ENCODE results near the gene PRDM2. TPM values are rescaled to one million over a fixed set of nuclear protein-coding genes. Genes with fewer than 3 reads are reported as not detected.

The PRDM2 gene
- total and polyA plus RNA-seq, 2 donors (not counting 1 experiment from before 2014, with no cell fraction given), result 9.1 to 11.6 TPM

DNA sequence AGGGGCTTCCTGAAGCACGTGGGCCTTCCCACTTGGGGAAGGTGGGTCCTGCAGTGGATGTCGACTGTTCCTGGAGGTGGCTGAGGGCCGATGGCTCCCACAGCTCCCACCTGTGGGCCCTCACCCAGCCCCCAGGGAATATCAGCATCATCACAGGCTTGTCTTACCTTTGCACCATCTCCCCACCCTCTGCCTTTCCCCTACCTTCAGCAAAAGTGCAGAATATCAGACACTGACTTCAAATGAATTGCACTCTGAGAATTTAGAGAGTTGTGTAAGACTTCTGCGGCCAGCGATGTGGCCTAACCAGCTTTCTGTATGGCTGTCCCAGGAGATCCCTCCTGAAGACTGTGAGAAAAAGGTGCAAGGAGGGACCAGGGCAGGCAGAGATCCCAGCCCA is 105.4 kb downstream of the PRDM2 start:
- no peaks in the 10 kb centered on the region for H3K79me2 ChIP-seq (ENCODE audit: control insufficient read depth, insufficient read depth, low read length)
- DNase-seq (ENCODE audit: low read depth in 2 of 2), result no peak
- no peaks in the 10 kb centered on the region for H3K27me3 ChIP-seq (ENCODE audit: control insufficient read depth, insufficient read depth, low read length)
- no peak overlapping the region for H3K9ac ChIP-seq (ENCODE audit: insufficient read depth, low read length)
- H3K4me2 ChIP-seq (ENCODE audit: extremely low read depth, insufficient read depth, low read length), result no peak overlapping the region
- no peaks in the 10 kb centered on the region for H3K4me1 ChIP-seq (ENCODE audit: control insufficient read depth, extremely low read depth, insufficient read depth, low read length)
- H3K4me3 ChIP-seq (replicated peaks in 1 of 4; ENCODE audit: control extremely low read depth in 1 of 4, insufficient read depth in 1 of 4, low read depth in 3 of 4, low read length in 4 of 4), result no peak overlapping the region
- H3K36me3 ChIP-seq (ENCODE audit: control insufficient read depth, insufficient read depth, low read length), result no peaks in the 10 kb centered on the region
- H4K20me1 ChIP-seq (ENCODE audit: control insufficient read depth, extremely low read depth, insufficient read depth, low read length), result no peaks in the 10 kb centered on the region
- no peak overlapping the region for H3K27ac ChIP-seq (ENCODE audit: insufficient read depth, low read length)
- H2AFZ ChIP-seq (ENCODE audit: low read length), result no peak overlapping the region
- no peak for TF ChIP-seq EZH2 (IDR thresholded peaks at IDR 0.05; ENCODE audit: low read length, missing control alignments)
- TF ChIP-seq, protein P1, sequence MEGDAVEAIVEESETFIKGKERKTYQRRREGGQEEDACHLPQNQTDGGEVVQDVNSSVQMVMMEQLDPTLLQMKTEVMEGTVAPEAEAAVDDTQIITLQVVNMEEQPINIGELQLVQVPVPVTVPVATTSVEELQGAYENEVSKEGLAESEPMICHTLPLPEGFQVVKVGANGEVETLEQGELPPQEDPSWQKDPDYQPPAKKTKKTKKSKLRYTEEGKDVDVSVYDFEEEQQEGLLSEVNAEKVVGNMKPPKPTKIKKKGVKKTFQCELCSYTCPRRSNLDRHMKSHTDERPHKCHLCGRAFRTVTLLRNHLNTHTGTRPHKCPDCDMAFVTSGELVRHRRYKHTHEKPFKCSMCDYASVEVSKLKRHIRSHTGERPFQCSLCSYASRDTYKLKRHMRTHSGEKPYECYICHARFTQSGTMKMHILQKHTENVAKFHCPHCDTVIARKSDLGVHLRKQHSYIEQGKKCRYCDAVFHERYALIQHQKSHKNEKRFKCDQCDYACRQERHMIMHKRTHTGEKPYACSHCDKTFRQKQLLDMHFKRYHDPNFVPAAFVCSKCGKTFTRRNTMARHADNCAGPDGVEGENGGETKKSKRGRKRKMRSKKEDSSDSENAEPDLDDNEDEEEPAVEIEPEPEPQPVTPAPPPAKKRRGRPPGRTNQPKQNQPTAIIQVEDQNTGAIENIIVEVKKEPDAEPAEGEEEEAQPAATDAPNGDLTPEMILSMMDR (conservative IDR thresholded peaks at IDR 0.05 in 1 of 2, IDR thresholded peaks at IDR 0.05 in 1 of 2; ENCODE audit: low read depth in 1 of 2, low read length in 2 of 2), result no peak
- no peaks in the 10 kb centered on the region for H3K9me3 ChIP-seq (ENCODE audit: control insufficient read depth, insufficient read depth, low read depth, low read length)

DNA sequence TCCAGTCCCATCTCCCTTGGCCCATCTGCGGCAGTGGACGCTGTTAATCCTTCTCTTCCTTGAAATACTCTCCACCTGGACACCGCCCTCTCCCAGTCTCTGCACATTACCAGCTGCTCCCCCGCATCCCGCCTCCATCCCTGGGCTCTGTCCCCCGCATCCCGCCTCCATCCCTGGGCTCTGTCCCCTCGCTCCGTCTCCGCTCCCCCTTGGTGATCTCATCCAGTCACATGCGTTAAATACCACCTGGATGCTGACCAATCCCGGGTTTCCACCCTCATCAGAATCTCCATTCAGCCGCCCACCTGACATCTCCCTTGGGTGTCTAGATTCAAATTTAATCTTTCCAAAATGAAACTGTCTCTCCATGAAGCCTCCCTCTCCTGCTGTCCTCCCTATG is 106.1 kb downstream of the PRDM2 start:
- TF ChIP-seq, protein P1 (conservative IDR thresholded peaks at IDR 0.05 in 1 of 2, IDR thresholded peaks at IDR 0.05 in 1 of 2; ENCODE audit: low read depth in 1 of 2, low read length in 2 of 2), result no peak
- no peak for TF ChIP-seq EZH2 (IDR thresholded peaks at IDR 0.05; ENCODE audit: low read length, missing control alignments)
- DNase-seq (ENCODE audit: low read depth in 2 of 2), result no peak
- Histone ChIP-seq H2AFZ (ENCODE audit: low read length) (no peak overlapping the region), H3K4me3 (replicated peaks in 1 of 4; ENCODE audit: control extremely low read depth in 1 of 4, insufficient read depth in 1 of 4, low read depth in 3 of 4, low read length in 4 of 4) (no peak overlapping the region), H3K27ac (ENCODE audit: insufficient read depth, low read length) (no peak overlapping the region), H3K36me3 (ENCODE audit: control insufficient read depth, insufficient read depth, low read length) (no peaks in the 10 kb centered on the region), H3K27me3 (ENCODE audit: control insufficient read depth, insufficient read depth, low read length) (no peaks in the 10 kb centered on the region), H3K4me2 (ENCODE audit: extremely low read depth, insufficient read depth, low read length) (no peak overlapping the region), H4K20me1 (ENCODE audit: control insufficient read depth, extremely low read depth, insufficient read depth, low read length) (no peaks in the 10 kb centered on the region), H3K9ac (ENCODE audit: insufficient read depth, low read length) (no peak overlapping the region), H3K4me1 (ENCODE audit: control insufficient read depth, extremely low read depth, insufficient read depth, low read length) (no peaks in the 10 kb centered on the region), H3K9me3 (ENCODE audit: control insufficient read depth, insufficient read depth, low read depth, low read length) (no peaks in the 10 kb centered on the region), H3K79me2 (ENCODE audit: control insufficient read depth, insufficient read depth, low read length) (no peaks in the 10 kb centered on the region)

DNA sequence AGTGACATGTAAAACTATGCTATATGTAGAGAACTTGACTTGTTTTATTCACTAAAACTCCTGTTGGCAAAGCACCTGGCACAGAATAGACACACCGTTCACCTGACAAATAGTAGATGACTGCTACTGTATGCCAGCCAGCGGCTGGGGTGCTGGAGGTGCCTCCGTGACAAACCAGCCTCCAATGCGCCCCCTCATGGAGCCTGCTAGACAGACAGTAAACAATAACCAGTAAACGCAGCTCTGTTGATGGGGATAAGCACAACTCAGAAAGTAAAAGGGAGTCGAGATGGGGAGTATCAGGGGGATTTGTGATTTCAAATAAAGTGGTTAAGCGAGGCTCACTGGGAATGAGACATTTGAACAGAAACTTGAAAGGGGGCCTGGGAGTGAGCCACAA is 107.2 kb downstream of the PRDM2 start:
- H2AFZ ChIP-seq (ENCODE audit: low read length), result no peak overlapping the region
- TF ChIP-seq, protein P1 (conservative IDR thresholded peaks at IDR 0.05 in 1 of 2, IDR thresholded peaks at IDR 0.05 in 1 of 2; ENCODE audit: low read depth in 1 of 2, low read length in 2 of 2), result peak in 1 of 2 donors; percentile 45
- no peak for TF ChIP-seq EZH2 (IDR thresholded peaks at IDR 0.05; ENCODE audit: low read length, missing control alignments)
- no peak overlapping the region for H3K4me2 ChIP-seq (ENCODE audit: extremely low read depth, insufficient read depth, low read length)
- no peaks in the 10 kb centered on the region for H3K79me2 ChIP-seq (ENCODE audit: control insufficient read depth, insufficient read depth, low read length)
- no peak overlapping the region for H3K27ac ChIP-seq (ENCODE audit: insufficient read depth, low read length)
- H3K9ac ChIP-seq (ENCODE audit: insufficient read depth, low read length), result no peak overlapping the region
- H3K4me3 ChIP-seq (replicated peaks in 1 of 4; ENCODE audit: control extremely low read depth in 1 of 4, insufficient read depth in 1 of 4, low read depth in 3 of 4, low read length in 4 of 4), result no peak overlapping the region
- H3K9me3 ChIP-seq (ENCODE audit: control insufficient read depth, insufficient read depth, low read depth, low read length), result no peaks in the 10 kb centered on the region
- DNase-seq (ENCODE audit: low read depth in 2 of 2), result peak in 1 of 2 donors; percentile 27
- H3K27me3 ChIP-seq (ENCODE audit: control insufficient read depth, insufficient read depth, low read length), result no peaks in the 10 kb centered on the region
- no peaks in the 10 kb centered on the region for H4K20me1 ChIP-seq (ENCODE audit: control insufficient read depth, extremely low read depth, insufficient read depth, low read length)
- H3K36me3 ChIP-seq (ENCODE audit: control insufficient read depth, insufficient read depth, low read length), result no peaks in the 10 kb centered on the region
- H3K4me1 ChIP-seq (ENCODE audit: control insufficient read depth, extremely low read depth, insufficient read depth, low read length), result no peaks in the 10 kb centered on the region
